Measurements from ENCODE around the gene SWAP70.
"Not testable (repeated sequence)": the region's sequence is repeated elsewhere in the genome, so short reads cannot be mapped to it uniquely, and the experiment has no call there.

SWAP70 gene

GRCh38 chr11:9663699-9664275 is at the start of gene SWAP70:
Gene SWAP70 (plus strand): TSS chr11:9664077. CDS start chr11:9664180, 103 bp downstream.
- H3K4me3 ChIP-seq (ENCODE audit: low read length): peak within 1 kb of the TSS; percentile 96
- DNase-seq (ENCODE audit: low read depth): peak; percentile 95
- TF ChIP-seq, protein P1, sequence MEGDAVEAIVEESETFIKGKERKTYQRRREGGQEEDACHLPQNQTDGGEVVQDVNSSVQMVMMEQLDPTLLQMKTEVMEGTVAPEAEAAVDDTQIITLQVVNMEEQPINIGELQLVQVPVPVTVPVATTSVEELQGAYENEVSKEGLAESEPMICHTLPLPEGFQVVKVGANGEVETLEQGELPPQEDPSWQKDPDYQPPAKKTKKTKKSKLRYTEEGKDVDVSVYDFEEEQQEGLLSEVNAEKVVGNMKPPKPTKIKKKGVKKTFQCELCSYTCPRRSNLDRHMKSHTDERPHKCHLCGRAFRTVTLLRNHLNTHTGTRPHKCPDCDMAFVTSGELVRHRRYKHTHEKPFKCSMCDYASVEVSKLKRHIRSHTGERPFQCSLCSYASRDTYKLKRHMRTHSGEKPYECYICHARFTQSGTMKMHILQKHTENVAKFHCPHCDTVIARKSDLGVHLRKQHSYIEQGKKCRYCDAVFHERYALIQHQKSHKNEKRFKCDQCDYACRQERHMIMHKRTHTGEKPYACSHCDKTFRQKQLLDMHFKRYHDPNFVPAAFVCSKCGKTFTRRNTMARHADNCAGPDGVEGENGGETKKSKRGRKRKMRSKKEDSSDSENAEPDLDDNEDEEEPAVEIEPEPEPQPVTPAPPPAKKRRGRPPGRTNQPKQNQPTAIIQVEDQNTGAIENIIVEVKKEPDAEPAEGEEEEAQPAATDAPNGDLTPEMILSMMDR (conservative IDR thresholded peaks at IDR 0.05; ENCODE audit: low read length): peak; percentile 56

- H3K4me3 ChIP-seq (ENCODE audit: low read length): no peak overlapping the region
- TF ChIP-seq, protein P1 (conservative IDR thresholded peaks at IDR 0.05; ENCODE audit: low read length): no peak
- peak; percentile 32 for DNase-seq (ENCODE audit: low read depth)
Observed at GRCh38 chr11:9615031-9615451, 48.8 kb upstream of the SWAP70 start.

DNA sequence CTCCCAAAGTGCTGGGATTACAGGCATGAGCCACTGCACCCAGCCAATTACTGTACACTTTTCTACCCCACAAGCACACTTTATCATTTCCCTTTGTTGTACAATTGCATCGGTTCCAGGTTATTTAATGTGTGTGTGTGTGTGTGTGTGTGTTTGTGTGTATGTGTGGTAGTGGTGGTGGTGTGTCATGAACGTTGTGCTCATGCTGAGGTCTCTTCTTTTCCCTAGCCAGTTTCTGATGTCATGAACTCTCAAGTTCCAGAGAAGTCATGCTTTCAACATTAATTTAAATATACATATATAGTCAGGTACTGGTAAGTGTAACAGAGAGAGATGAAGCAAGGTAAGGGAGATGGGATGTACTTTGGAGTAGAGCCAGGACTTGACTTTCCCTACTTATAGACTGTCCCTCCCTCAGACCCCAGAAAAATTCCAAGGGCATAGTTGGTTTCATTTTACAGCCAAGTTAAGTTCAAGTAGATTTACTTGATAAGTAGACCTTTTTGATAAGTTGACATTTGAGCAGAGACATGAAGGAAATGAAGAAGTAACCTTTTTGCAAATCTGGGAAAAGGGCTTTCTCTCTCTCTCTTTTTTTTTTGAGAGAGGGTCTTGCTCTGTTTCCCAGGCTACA is 47.7 kb upstream of the SWAP70 start:
- H3K4me3 ChIP-seq (ENCODE audit: low read length): no peak overlapping the region
- DNase-seq (ENCODE audit: low read depth): peak; percentile 29
- TF ChIP-seq, protein P1 (conservative IDR thresholded peaks at IDR 0.05; ENCODE audit: low read length): no peak

DNA sequence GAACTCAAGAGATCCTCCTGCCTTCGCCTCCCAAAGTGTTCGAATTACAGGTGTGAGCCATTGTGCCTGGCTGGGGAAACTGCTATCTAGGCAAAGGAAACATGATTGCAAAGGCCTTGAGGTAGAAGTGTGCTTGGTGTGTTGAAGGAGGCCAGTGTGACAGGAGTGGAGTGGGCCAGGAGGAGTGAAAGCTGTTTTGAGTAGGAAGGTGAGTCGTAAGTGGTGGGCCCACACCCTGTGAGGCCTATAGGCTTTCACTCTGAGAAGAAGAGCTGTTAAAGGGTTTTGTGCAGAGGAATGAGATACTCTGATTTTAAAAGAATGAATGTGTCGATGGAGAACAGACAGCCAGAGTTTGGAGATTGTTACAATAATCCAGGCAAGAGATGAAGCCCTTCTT is 47.0 kb upstream of the SWAP70 start:
- TF ChIP-seq, protein P1 (conservative IDR thresholded peaks at IDR 0.05; ENCODE audit: low read length): no peak
- no peak overlapping the region for H3K4me3 ChIP-seq (ENCODE audit: low read length)
- no peak for DNase-seq (ENCODE audit: low read depth)

DNA sequence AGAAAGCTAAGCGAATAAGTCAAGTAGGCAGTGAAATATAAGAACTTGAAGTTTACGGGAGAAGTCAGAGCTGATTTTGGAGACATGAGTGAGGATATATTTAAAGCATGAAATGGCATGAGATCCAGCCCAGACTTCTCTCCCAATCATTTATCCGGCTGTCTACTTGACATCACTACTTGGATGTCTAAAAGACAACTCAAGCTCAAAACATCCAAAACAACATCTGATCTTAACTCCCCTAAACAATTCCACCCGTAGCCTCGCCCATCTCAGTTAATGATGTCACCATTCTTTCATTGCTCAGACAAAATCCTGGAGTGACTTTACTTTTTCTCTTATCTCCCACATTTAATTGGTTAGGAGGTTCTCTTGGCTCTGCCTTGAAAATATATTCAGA is 45.9 kb upstream of the SWAP70 start:
- peak; percentile 94 for DNase-seq (ENCODE audit: low read depth)
- no peak overlapping the region for H3K4me3 ChIP-seq (ENCODE audit: low read length)
- TF ChIP-seq, protein P1 (conservative IDR thresholded peaks at IDR 0.05; ENCODE audit: low read length): no peak

- TF ChIP-seq, protein P1 (conservative IDR thresholded peaks at IDR 0.05; ENCODE audit: low read length): no peak
- H3K4me3 ChIP-seq (ENCODE audit: low read length): no peak overlapping the region
- DNase-seq (ENCODE audit: low read depth): no peak
Observed at GRCh38 chr11:9619004-9619403, 44.9 kb upstream of the SWAP70 start.

GRCh38 chr11:9619971-9620370 is 43.9 kb upstream of the SWAP70 start:
- TF ChIP-seq, protein P1 (conservative IDR thresholded peaks at IDR 0.05; ENCODE audit: low read length): no peak
- DNase-seq (ENCODE audit: low read depth): no peak
- H3K4me3 ChIP-seq (ENCODE audit: low read length): no peak overlapping the region

- DNase-seq (ENCODE audit: low read depth); H3K4me3 ChIP-seq (ENCODE audit: low read length): not testable (repeated sequence)
Observed at GRCh38 chr11:9622353-9622752, 41.5 kb upstream of the SWAP70 start.

GRCh38 chr11:9623053-9623452 is 40.8 kb upstream of the SWAP70 start:
- not testable (repeated sequence) for H3K4me3 ChIP-seq (ENCODE audit: low read length); DNase-seq (ENCODE audit: low read depth)
